Fibroblast of lung (primary cell): ENCODE data around the gene CPM. TPM values are rescaled to one million over a fixed set of nuclear protein-coding genes. Genes with fewer than 3 reads are reported as not detected.

Source experiments
- DNase-seq, 2 donors: peaks; one replicate each; pipeline versions ENCODE4 v3.0.0 to v3.0.0-alpha.2; 2010; ENCODE audit warnings: low read depth in 2 of 2
- H2AFZ ChIP-seq: 2 replicates; pipeline ENCODE4 v1.5.1; 2012; ENCODE audit warnings: low read length, control low read depth, inconsistent platforms
- H3K27ac ChIP-seq: 2 replicates; pipeline ENCODE4 v1.5.1; 2011; ENCODE audit warnings: low read length, control low read depth; ENCODE audit not compliant: insufficient read depth
- H3K27me3 ChIP-seq: 2 replicates; pipeline ENCODE4 v1.5.1; 2011; ENCODE audit warnings: mild to moderate bottlenecking, low read length; ENCODE audit not compliant: control insufficient read depth, insufficient read depth
- H3K36me3 ChIP-seq: 2 replicates; pipeline ENCODE4 v1.5.1; 2011; ENCODE audit warnings: low read length; ENCODE audit not compliant: control insufficient read depth, insufficient read depth
- H3K4me1 ChIP-seq: 2 replicates; pipeline ENCODE4 v1.5.1; 2011; ENCODE audit warnings: low read length; ENCODE audit not compliant: control insufficient read depth, insufficient read depth; ENCODE audit errors: extremely low read depth
- H3K4me2 ChIP-seq: 2 replicates; pipeline ENCODE4 v1.5.1; 2011; ENCODE audit warnings: low read length, control low read depth; ENCODE audit not compliant: insufficient read depth; ENCODE audit errors: extremely low read depth
- H3K4me3 ChIP-seq, 4 experiments: fragments of 200-600 bp in 1 of 4; sonication (generic) in 1 of 4; replicated peaks in 1 of 4; 2 replicates each; pipeline ENCODE4 v1.5.1; 2011 to 2016; ENCODE audit warnings: low read length in 4 of 4, low read depth in 3 of 4, mild to moderate bottlenecking in 3 of 4, control low read depth in 2 of 4, inconsistent platforms in 1 of 4, mixed read lengths in 1 of 4; ENCODE audit not compliant: insufficient read depth in 1 of 4; ENCODE audit errors: control extremely low read depth in 1 of 4
- H3K79me2 ChIP-seq: 2 replicates; pipeline ENCODE4 v1.5.1; 2012; ENCODE audit warnings: mild to moderate bottlenecking, low read length, inconsistent platforms; ENCODE audit not compliant: control insufficient read depth, insufficient read depth
- H3K9ac ChIP-seq: 2 replicates; pipeline ENCODE4 v1.5.1; 2011; ENCODE audit warnings: mild to moderate bottlenecking, low read length, control low read depth; ENCODE audit not compliant: insufficient read depth
- H3K9me3 ChIP-seq: 2 replicates; pipeline ENCODE4 v1.5.1; 2012; ENCODE audit warnings: low read depth, low read length; ENCODE audit not compliant: control insufficient read depth, insufficient read depth
- H4K20me1 ChIP-seq: 2 replicates; pipeline ENCODE4 v1.5.1; 2011; ENCODE audit warnings: low read length; ENCODE audit not compliant: control insufficient read depth, insufficient read depth; ENCODE audit errors: extremely low read depth
- CTCF ChIP-seq, 2 donors: IDR thresholded peaks in 1 of 2; conservative IDR thresholded peaks in 1 of 2; 1 replicate in 1 of 2; 2 replicates in 1 of 2; pipeline ENCODE4 v1.5.1; 2011 to 2012; ENCODE audit warnings: low read length in 2 of 2, control low read depth in 1 of 2, inconsistent platforms in 1 of 2, low read depth in 1 of 2, mild to moderate bottlenecking in 1 of 2
- EZH2 ChIP-seq: IDR thresholded peaks from 2 replicates; pipeline ENCODE4 v1.5.1; 2012; ENCODE audit warnings: low read length, control low read depth, mild to moderate bottlenecking; ENCODE audit errors: missing control alignments
- polyA plus RNA-seq, 2 donors: library from polyadenylated mRNA; depleted of rRNA in 1 of 2; stranded (reverse) in 1 of 2; unstranded in 1 of 2; fragments of >200 nt; gene quantifications; 2 replicates each; pipeline ENCODE4 v1.2.1, GENCODE V29; 2011 to 2012; ENCODE audit warnings: missing spikeins in 1 of 2
- total RNA-seq: library from RNA; depleted of rRNA; stranded (reverse); fragments of >200 nt; gene quantifications from 2 replicates; pipeline ENCODE4 v1.2.1, GENCODE V29; 2014

The CPM gene
- total and polyA plus RNA-seq, 2 donors (not counting 1 experiment from before 2014, with no cell fraction given) = 5.3 to 23.5 TPM

- no peak overlapping the region for H3K4me3 ChIP-seq
- H3K27ac ChIP-seq = no peak overlapping the region
- no peak overlapping the region for H2AFZ ChIP-seq
- TF ChIP-seq CTCF (conservative IDR thresholded peaks at IDR 0.05 in 1 of 2, IDR thresholded peaks at IDR 0.05 in 1 of 2; ENCODE audit: low read depth in 1 of 2, low read length in 2 of 2) (no peak), EZH2 (no peak)
- no peaks in the 10 kb centered on the region for H3K36me3 ChIP-seq
- H3K9ac ChIP-seq = no peak overlapping the region
- no peak overlapping the region for H3K4me2 ChIP-seq
- H3K9me3 ChIP-seq = no peaks in the 10 kb centered on the region
- H3K79me2 ChIP-seq = no peaks in the 10 kb centered on the region
- no peaks in the 10 kb centered on the region for H3K4me1 ChIP-seq
- DNase-seq = no peak
- no peaks in the 10 kb centered on the region for H3K27me3 ChIP-seq
- no peaks in the 10 kb centered on the region for H4K20me1 ChIP-seq
Measured at GRCh38 chr12:68885381-68885780, 47.6 kb downstream of the CPM start.

- Histone ChIP-seq H4K20me1 (no peaks in the 10 kb centered on the region), H3K36me3 (no peaks in the 10 kb centered on the region), H3K9me3 (no peaks in the 10 kb centered on the region), H2AFZ (no peak overlapping the region), H3K4me1 (no peaks in the 10 kb centered on the region), H3K27me3 (no peaks in the 10 kb centered on the region), H3K79me2 (no peaks in the 10 kb centered on the region), H3K4me3 (no peak overlapping the region), H3K9ac (no peak overlapping the region), H3K4me2 (no peak overlapping the region), H3K27ac (no peak overlapping the region)
- DNase-seq = no peak
- TF ChIP-seq CTCF (conservative IDR thresholded peaks at IDR 0.05 in 1 of 2, IDR thresholded peaks at IDR 0.05 in 1 of 2; ENCODE audit: low read depth in 1 of 2, low read length in 2 of 2) (no peak), EZH2 (no peak)
Measured at GRCh38 chr12:68884251-68884650, 48.7 kb downstream of the CPM start.

GRCh38 chr12:68883151-68883550, 49.8 kb downstream of the CPM start:
- H3K9me3 ChIP-seq = no peaks in the 10 kb centered on the region
- no peak overlapping the region for H3K4me3 ChIP-seq
- no peak overlapping the region for H3K9ac ChIP-seq
- no peak overlapping the region for H2AFZ ChIP-seq
- no peaks in the 10 kb centered on the region for H3K4me1 ChIP-seq
- DNase-seq = no peak
- H3K27ac ChIP-seq = no peak overlapping the region
- no peaks in the 10 kb centered on the region for H3K79me2 ChIP-seq
- H3K36me3 ChIP-seq = no peaks in the 10 kb centered on the region
- no peaks in the 10 kb centered on the region for H4K20me1 ChIP-seq
- no peak overlapping the region for H3K4me2 ChIP-seq
- TF ChIP-seq CTCF (conservative IDR thresholded peaks at IDR 0.05 in 1 of 2, IDR thresholded peaks at IDR 0.05 in 1 of 2; ENCODE audit: low read depth in 1 of 2, low read length in 2 of 2) = no peak
- no peak for TF ChIP-seq EZH2
- H3K27me3 ChIP-seq = no peaks in the 10 kb centered on the region
